GM19438 (cell line): ENCODE measurements around the gene ZNRF3.
"Not testable (repeated sequence)": the region's sequence is repeated elsewhere in the genome, so short reads cannot be mapped to it uniquely, and the experiment has no call there.

Experiments
- ATAC-seq: cut with Tn5 transposase; IDR thresholded peaks from one replicate; pipeline ENCODE4 v1.9.1; 2021; ENCODE audit warnings: low read depth; ENCODE audit not compliant: unreplicated experiment

ZNRF3 gene

DNA sequence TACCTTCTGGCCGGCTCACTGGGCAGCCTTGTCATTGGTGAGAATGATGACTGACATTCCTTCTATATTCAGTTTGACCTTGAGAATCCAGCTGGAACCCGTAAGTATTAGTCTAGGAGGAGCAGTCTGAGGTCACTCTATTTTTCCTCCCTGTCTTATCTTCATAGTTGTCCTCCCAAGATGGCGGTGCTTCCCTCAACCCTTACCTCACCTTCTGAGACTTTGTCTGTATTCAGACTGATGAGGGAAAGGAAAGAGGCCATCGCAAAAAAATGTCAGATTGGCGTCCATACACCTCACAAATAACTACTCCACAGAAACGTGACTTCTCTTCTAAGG, 195.5 kb downstream of the ZNRF3 start:
- ATAC-seq: no peak

DNA sequence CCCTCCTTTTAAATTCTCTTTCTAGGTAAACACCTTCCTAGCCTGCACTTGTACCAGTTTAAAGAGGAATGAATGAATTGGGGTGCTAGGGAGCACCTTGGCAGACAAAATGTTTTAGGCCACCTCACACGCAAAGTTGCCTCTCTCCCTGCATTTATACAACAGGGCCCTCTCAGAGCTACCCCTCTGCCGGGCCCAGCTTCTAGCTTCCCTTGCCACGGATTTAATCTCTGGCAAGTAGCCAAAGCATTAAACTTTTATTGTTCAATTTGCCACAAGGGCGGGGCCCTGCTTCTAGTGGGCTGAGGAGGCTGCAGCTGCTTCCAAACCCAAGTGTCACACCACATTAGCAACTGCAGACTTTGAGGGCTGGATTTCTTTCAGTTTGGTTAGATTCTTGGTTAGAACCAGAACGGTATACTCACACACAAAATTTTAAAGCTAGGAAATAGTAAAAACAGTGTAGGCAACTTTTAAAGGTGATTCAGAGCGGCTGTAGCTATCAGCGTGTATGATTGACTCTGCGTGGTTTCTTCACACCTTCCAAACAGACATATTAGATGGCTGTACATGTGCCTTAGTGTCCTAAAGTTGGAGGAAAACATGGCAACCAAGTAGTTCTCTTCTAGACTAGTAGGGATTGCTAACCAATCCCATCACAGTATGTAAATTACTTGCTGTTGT, 196.0 kb downstream of the ZNRF3 start:
- no peak for ATAC-seq

DNA sequence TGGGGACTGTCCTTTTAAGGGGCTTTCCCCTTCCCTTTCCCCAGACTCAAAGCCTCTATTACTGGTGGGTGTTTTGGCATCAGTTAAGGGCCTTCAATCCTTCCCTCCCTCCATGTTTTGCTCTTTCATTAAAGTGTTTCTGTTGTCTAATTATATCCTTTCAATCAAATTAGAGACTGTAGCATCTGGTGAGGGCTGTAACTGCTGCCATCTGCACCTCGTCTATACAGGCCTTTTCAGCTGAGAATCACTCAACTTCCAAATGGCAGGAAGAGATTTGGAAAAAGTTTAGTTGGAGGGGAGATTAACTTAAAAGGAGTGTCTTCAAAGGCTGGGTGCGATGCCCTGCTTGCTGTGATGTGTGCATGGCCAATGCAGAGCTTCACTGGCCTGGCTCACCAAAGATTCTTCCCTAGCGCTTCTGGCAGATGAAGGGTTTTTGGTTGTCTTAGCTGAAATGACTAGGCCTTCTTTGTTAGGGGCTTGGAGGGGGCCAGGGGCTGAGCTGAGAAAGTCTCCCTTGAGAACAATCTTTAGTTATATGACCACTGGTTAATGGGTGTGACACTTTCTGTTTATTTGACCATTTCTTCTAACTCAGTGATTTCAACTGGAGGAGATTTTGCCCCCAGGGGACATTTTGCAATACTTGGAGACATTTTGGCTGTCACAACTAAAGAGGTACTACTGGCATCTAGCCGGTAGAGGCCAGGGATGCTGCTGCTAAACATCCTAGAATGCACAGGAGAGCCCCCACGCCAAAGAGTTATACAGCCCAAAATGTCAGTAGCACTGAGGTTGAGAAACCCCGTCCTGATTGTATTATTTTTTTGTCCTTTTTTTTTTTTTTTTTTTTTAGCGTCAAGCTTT, 197.0 kb downstream of the ZNRF3 start:
- ATAC-seq: no peak

DNA sequence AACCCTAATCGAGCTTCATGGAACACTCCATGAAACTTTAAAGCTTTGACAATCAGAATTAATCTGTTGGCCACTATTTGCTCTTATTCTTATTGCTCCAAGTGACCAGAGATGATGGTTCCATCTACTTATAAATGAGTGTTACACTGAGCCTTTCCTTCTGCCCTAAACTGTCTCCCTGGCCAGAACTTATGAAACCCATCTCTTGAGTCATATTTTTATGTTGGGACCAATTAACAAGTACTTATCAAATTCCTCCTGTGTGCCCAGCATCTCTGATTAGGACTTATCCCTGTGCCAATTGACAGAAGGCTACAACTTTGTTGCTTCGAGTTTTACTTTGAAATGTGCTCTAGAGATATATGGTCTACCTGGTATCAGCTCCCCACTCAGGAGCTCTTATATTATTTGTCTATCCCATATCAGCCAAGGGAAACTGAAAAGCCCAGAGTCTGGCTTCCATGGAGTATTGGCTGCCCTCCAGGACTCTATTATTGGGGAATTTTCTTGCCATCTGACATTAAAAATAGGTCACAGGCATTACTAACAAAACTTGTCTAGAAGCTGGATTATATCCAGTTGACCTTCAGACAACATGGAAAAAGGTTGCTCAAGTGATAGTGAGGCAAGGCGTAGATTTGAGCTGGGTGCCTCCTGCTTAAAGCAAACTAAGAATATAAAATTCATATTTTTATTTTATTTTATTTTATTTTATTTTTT, 198.3 kb downstream of the ZNRF3 start:
- ATAC-seq: no peak

DNA sequence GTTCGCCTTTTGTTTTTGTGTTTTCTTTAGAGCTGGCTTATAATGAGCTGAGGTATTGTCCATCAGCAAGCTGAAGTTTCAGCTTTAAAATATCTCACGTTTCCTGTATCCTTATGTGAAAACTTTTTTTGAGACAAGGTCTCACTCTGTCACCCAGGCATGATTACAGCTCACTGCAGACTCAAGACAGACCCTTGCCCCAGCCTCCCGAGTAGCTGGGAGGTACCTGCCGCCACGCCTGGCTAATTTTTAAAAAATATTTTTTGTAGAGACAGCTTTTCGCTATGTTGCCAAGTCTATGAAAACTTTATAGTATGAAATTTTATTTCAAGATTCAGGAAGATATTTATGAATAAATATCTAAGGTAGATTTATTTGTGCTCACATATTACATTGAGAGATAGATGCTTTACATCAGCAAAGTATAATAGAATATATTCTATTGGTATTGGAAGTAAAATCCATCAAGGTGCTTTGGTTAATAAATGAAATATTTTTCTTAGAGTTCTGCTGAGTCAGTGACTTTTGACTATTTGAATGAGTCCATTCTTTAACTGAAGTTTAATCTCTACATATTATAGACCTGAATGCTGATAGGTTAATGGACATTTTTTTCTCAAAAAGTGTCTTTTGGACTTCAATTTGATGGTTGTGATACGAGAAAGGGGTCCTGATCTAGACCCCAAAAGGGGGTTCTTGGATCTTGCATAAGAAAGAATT, 199.6 kb downstream of the ZNRF3 start:
- no peak for ATAC-seq

DNA sequence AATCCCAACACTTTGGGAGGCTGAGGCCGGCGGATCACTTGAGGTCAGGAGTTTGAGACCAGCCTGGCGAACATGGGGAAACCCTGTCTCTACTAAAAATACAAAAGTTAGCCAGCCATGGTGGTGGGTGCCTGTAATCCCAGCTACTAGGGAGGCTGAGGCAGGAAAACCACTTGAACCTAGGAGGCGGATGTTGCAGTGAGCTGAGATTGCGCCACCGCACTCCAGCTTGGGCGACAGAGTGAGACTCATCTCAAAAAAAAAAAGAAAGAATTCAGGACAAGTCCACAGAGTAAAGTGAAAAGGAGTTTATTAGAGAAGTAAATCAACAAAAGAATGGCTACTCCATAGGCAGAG, 200.2 kb downstream of the ZNRF3 start:
- not testable (repeated sequence) for ATAC-seq

DNA sequence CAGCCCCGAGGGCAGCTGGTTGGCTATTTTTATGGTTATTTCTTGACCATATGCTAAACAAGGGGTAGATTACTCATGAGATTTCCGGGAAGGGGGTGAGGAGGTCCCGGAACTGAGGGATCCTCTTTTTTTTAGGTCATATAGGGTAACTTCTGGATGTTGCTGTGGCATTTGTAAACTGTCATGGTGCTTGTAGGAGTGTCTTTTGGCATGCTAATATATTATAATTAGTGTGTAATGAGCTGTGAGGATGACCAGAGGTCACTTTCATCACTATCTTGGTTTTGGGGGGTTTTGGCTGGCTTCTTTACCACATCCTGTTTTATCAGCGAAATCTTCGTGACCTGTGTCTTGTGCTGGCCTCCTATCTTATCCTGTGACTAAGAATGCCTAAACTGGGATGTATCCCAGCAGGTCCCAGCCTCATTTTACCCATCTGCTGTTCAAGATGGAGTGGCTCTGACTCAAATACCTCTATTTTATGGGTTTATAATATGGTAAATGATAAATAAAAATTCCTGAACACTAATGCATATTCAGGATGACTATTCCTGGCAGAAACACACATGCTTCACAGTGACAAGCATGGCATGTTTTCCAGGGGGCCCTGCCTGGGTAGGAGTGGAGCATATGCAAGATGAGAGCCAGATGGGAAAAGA, 200.7 kb downstream of the ZNRF3 start:
- ATAC-seq: no peak

DNA sequence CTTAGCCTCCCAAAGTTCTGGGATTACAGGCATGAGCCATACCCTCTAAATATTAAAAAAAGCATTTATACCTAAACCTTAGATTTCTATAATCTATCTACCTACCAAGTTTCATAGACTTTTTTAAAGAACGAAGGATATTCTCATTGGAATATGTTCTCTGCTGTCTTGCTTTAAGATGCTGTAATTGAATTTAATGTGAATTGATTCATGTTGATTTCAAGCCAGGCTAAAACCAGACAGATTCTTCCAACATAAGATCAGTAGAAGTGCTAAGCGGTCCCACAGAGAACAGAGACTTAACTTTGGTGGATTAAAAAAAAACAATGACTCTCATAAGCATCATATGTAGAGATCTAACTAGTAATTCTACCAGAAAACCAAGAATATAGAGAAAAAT, 203.6 kb downstream of the ZNRF3 start:
- ATAC-seq: no peak

DNA sequence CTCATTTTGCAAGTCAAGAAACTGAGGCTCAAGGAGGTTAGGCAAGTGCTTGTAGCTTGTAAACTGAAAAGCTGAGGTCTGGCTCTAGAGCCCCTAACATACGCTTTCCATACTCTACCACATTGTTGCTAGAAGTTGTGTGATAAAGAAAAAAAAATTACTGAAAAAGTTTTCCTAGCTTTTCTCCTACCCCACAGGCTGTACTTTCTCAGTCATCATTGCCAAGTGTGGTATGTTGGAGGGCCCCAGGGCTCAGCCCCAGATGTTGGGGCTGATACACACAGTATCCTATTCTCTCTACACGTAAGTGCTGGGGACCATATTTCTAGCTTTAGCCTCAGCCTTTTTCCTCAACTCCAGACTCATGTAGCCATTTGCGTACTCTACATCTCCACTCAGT, 205.4 kb downstream of the ZNRF3 start:
- ATAC-seq: no peak

DNA sequence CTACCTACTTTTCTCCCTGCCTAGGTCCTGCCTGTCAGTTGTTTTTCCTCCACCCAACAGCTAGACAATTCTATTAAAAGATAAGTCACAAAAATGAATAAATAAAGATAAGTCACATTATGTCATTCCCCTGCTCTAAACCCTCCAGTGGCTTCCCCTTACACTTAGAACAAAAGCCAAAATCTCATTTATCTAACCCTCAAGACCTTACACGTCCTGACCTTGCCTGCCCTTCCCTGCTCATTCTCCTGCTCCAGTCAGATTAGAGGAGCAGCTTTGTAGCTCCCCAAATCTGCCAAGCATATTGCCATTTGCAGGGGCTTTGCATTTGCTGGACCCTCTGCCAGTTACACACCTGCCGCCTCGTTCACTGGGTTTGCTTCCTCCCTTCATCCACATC, 206.1 kb downstream of the ZNRF3 start:
- no peak for ATAC-seq

DNA sequence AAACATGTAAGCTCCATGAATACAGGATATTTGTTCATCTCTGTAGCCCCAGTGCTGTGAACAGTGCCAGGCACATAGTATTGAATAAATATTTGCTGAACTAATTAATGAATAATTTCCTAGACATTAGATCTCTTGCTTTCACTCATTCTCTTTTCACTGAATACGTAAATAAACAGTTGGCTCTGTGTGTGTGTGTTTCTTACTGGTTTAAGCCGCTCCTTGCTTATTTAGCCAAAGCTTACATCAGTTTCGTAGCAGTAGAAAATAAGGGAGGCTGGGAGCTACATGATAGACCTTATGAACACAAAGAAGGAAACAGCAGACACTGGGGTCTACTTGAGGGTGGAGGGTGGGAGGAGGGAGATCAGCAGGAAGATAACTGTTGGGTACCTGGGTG, 206.7 kb downstream of the ZNRF3 start:
- ATAC-seq: no peak

DNA sequence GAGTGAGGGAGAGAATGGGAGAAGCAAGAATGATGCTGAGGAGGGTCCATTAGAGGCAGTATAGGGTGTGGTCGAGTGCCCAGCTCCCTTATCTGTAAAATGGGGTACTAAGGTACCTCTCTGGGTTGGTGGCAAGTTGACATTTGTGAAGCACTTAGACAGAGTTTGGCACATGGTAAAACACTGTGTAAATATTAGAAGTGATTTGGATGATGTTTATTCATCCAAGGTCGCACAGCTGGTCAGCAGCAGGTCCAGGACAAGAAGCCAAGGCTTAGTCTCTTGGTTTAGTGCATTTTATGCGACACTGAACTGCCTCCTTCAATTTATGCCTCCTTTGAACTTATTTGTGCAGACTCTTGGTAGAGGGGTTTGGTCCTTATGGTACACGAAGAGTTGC, 208.9 kb downstream of the ZNRF3 start:
- ATAC-seq: no peak

DNA sequence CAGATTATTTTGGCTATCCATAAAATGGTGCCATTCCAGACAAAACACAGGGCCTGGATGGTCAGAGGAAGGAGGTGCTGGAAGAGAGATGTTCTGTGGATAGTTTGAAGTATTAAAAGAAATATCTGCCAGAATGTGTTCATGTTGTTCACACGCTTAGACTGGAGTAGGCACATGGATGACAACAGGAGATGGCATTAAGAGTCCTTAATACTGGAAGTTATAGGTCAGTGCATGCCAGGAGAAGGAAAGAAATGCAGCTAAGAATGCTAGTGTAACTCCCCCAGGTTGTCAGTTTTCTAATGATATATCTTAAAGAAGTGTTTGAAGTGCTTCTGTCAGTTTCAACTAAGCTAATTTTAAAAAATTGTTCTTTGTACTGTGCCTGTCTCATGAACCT, 209.7 kb downstream of the ZNRF3 start:
- ATAC-seq: no peak

DNA sequence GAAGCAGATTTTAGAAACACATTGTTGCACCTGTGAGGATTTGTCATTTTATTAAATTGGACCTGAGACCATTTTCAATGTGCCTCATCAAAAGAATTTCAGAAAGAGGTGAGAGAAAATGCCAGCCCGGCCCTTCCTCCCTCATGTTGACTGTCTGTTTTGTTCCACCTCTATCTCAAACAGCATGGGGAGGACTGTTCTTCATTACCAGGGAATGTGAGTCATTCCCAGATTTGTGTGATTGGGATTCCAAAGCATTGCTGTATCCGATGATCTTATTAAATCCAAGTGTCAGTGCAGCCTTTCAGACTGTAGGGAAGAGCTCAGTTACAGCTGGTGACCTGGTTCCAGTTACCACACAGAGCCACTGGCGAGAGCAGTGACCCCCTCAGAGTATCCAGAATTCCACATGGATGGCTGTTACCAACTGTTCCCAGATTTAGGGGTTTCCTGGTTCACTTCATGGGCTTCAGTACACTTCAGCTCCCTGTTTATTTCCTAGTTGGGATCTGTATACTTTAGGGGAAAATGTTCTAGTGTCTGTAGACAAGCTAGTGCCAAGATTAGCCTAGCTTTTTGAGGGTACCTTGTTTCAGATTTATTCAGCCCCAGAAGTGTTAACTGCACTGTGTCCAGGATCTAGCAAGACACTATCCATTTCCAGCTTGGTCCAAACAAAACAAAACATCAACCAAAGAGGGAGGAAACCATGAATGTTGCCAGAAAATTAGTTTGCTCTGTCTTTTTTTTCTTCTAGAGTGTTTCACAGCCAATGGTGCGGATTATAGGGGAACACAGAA, 210.3 kb downstream of the ZNRF3 start:
- ATAC-seq: no peak

DNA sequence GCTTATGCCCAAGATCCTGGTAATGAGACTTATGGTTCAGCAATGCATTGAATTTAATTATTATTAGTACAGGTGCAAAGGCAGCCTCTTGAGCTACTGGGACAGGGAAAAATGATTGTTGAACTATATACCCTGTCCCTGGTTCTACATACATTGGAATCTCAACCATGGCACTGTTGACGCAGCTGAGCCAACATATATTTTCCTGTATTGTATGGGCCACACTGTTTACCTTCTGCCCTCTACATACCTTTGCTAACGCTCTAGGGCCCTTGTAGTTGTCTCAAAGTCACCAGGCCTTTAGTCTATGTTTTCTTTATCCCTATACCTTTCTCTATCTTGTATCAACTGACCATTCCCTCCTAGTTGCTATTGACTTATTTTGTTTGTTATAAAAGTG, 212.1 kb downstream of the ZNRF3 start:
- ATAC-seq: no peak

DNA sequence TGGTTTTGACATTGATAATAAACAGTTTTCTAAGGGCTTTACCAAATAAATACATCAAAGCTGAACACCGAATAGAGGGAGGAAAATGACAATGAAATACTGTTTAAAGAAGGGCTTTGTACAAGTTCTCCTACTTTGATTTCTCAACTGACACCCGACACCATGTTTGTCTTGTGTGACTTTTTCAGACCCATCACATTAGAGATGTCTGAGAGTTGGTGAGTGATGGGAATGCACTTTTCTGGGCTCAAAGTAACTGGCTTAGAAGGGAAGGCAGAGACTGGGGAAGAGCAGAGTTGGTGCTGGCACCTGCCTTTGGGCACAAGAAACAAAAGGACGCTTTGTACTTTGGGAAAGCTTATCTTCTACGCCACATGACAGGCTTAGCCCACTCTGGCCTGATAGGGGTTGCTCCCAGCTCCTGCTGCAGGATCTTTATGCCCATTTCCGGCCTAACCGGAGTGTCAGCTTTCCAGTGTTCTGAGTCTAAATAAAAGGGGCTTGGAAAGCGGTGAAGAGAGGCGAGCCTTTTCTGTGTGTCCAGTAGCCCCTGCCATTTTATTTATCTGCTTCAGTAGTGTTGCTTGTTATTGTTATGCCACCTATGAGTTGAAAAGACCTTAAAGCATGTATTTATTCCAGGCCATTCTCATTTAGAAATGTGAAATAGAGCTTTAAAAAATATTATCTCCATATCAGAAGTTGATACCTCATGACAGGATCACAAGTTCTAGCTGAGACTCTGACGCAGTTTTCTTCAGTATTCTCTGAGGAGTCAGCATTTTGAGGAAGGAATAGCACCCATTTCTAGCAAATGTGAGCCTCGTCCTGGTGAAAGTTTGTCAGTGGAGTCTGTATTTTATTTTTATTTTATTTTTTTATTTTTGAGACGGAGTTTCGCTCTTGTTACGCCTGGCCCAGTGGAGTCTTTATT, 213.6 kb downstream of the ZNRF3 start:
- ATAC-seq: no peak

DNA sequence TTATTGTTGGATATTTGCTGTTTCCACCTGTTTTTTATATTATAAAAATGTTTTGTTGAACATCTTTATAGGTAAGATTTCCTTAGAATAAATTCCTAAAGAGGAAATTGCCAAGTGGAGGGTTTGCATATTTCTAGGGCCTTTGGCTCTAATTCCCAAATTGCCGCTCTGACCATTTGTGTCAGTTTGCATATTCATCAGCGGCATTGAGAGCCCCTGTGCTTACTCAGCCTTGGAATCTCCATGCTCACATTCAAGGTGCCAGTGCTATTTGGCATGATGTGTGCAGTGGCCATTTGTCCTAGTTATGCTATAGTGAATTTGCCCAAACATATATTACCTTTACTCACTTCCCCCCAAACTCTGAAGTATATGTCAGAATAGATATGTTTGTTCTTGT, 214.9 kb downstream of the ZNRF3 start:
- no peak for ATAC-seq

DNA sequence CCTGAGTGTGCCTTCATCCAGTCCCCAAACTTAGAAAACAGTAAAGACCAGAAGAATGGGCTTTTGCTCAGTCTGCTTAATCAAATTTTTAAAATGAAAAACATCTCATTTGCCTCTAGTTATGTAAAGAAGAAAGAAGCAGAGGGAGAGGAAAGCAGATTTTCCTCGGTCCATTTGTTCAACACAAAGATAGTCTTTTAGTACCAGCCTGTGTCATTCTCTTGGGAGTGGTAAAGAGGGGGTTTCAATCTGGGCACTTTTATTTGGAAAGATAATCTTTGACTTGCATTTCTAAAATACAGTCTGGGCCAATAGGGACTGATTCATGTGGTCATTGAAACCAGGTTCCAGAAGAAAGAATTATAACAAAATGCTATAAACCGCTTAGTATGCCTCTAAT, 218.9 kb downstream of the ZNRF3 start:
- no peak for ATAC-seq

DNA sequence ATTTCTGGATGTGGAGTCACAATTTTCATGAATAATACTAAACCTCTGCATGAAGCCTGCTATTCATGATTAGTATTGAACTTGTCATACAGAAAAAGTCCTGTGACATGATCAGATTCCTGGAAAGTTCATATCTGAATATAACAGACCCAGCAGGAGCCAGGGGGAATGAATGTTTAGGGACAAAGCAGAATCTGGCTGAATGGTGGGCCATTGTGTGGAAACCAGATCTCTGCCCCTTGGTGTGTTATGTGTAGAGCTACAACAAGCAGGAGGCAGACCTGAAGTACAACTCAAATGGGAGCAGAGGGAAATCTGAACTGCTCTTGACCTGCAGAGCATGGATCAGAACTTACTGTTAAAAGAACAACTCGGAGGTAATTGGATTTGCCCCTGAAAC, 219.7 kb downstream of the ZNRF3 start:
- ATAC-seq: no peak
